ENCODE measurements around the gene POPDC3.

Gene POPDC3

DNA sequence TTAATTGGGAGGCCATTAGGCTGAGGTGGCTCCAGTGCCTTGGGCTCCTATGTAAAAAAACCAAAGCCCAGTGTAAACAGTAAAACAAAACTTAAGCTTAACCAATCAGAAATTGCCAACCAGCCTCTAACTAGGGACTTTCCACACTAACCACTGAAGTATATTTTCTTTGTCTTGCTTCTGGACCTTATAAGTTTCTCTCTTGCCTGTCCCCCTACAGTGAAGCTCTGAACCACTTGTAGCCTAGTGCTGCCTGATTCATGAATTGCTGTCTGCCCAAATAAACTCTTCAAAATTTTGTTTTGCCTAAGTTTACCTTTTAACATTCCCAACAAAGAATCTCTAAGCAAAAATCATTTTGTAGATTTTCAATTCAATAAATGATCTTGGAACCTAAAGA is 28.2 kb downstream of the POPDC3 start:
- no peak for DNase-seq (ENCODE audit: low read depth in 2 of 2)

DNA sequence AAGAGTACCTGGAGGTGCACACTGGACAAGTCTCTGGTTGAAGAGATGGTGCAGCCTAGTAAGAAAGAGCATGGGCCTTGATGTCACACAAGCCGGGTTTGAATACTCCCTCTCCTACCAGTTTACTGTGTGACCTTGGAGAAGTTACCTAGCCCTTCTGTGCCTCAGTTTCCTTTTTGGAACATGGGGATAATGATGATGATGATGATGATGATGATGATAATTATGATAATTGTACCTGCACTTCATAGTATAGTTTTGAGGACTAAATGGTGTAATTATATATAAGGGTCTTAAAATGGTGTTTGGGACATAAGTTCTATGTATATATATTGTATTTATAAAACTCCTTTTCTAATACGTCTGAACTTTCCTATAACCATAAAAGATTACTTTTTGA is 41.7 kb downstream of the POPDC3 start:
- no peak for DNase-seq (ENCODE audit: low read depth in 2 of 2)

DNA sequence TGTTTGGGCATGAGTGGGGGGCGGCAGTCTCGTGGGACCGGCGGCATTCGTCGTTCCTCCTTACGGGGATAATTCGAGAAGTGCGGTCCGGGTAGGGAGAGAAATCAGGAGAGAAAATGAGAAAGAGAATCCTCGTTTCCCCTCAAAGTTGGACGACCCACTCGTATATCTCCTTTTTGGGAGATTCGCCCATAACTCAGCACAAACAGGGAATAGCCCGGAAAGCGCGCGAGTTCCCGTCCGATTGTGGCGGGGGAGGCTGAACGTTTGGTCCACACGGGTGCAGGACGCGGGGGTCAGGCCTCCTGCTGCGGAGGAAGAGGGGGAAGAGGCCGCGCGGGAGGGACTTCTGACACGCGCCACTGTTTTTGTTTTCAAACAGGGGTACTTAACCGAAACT is 42.4 kb downstream of the POPDC3 start:
- DNase-seq (ENCODE audit: low read depth in 2 of 2) = no peak

DNA sequence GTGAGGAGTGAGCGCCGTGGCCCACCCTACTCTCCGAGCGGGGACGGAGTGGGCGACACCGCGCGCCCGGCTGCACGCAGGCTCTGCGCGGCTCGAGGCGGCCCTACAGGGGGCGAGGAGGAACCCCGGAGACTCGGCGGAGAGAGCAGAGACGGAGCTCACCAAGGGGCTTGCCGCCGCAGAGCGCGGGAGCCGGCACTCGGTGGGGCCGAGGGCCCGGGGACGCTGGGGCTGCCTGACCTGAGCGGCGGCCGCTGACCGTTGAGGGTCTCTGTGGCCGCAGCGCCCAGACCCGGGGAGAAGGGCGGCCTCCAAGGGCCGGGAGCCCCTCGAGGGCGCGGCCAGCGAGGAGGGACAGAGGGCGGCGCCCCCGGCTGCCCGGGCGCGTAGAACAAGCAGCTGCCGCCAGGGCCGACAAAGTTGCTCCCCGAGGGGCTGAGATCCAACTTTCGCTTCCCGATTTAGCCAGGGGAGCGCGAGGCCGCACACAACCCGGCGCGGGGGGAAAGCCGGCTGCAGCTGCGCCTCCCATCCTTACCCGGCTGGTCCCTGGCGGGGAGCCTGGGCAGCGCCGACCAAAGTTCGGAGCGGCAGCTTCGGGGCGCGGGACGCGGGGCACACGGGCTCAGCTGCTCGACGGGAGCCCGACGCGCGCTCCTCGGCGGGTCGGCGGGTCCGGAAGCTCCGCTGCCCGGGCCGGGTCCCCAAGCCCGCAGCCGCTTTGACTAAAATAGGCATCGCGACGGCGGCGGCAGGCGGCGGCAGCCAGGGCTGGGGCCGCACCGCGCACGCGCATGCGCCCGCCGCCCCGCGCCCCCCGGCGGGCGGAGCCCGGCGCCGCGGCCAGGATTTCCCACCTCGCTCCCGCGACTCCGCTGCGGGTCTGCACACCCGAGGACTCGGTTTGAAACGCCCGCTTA is 43.1 kb downstream of the POPDC3 start:
- no peak for DNase-seq (ENCODE audit: low read depth in 2 of 2)

DNA sequence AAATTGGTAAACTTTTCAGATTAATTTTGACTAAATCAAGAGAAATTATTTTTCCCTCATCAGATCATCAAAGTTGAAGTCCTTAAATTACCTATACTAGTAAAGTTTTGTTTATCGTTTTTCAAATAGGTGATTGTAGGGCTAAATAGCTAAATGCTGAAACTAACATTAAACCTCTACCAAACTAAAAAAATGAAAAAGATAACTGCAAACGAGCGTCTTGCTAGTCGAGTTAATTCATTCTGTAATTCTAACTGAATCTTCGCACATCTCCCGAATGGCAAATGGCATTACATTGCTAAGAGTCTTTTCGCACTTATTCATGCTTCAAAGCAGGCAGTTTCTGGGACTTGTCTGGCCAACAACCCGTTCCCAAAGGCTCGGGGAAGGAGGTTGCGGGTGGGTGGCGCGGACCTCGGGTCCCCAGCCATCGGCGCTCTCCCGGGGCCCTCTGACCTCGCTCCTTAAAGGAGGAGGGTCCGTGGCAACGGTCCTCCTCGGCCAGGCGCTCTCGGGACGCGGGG is 43.8 kb downstream of the POPDC3 start:
- no peak for DNase-seq (ENCODE audit: low read depth in 2 of 2)

DNA sequence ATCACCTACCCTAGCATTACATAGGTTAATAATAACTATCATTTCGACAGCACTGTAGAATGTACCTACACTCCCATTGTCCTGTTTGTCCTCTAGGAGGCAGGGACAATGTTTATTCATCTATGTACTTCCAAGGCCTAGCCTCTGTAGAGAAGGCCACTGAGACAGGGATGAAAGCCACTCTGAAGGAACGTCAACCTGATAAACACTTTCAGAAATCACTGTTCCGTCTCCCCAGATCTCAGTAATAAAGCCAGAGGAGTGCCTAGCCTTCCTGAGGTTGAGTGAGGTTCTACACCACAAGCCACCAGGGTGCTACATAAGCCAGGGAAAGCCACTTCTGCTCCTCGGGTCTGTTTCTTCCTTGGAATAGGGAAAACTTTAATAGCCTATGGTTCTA is 44.8 kb downstream of the POPDC3 start:
- no peak for DNase-seq (ENCODE audit: low read depth in 2 of 2)

DNA sequence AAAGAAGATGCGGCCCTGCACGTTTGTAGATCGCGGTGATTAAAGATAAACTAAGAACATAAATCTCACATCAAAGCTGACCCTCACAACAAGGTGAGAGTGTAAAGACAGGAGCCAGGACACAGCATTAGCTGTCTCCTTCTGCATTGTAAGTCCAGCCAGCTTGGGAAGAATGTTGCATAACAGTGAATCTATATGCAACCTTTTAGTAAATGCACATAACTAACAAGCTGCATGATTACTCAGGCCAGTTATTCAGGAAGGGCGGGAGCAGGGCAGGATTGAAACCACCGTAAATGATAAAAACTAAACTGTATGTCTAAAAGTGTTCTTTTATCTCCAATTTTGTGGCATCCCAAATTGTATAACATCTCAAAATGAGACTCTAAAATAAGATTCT is 57.1 kb downstream of the POPDC3 start:
- DNase-seq (ENCODE audit: low read depth in 2 of 2) = no peak

DNA sequence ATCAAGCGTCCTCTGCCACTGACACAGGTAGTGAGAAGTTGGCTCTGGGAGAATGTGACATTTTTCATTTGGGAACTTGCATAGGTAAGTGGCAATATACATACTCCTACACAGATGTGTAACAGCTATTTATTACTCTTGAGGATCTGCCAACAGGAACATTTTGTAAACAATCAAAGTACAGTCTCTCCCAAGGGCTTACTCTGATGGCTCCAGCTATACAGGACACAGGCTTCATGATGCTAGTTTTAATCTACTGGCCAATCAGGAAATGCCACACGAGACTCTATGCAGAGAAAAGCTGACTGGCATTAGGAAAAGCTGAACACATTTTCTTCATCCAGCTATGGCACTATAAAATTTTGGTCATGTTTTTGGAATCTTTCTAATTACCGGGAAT is 57.8 kb downstream of the POPDC3 start:
- no peak for DNase-seq (ENCODE audit: low read depth in 2 of 2)

DNA sequence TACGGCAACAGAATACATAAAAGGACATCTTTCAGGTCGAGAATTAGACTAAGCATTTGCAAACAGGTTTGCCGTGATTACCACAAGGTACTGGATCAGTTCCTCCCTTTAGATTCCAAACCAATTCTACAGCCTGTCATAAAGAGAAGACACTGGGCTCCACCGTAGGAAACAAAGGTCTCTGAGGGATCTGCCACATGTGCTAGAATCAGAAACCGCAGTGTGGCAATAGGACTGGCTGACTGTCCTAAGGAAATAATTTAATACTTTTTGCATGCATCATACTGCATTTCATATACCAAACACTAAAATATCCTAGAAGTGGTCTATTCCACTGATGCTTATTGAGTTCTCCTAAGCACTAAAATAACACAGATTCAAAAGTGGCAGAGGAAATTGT is 59.2 kb downstream of the POPDC3 start:
- no peak for DNase-seq (ENCODE audit: low read depth in 2 of 2)

DNA sequence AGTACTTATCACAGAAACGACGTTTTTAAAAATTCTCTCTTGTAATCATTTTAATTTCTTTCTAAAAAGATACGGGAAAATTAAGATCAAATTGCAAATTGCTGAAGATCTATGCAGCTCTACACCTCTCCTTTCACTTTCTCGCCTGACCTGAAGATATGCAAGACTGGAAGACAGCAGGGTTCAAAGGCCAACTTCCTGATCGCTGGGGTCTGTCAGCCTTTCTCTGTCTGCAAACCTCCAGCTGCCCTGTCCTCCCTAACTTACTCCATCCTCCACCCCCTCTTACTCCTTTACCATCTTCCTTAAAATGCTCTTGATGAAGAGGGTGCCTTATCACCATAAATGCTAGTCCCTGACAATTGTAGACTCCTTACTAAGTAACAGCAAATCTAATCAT is 63.7 kb downstream of the POPDC3 start:
- DNase-seq (ENCODE audit: low read depth in 2 of 2) = no peak

DNA sequence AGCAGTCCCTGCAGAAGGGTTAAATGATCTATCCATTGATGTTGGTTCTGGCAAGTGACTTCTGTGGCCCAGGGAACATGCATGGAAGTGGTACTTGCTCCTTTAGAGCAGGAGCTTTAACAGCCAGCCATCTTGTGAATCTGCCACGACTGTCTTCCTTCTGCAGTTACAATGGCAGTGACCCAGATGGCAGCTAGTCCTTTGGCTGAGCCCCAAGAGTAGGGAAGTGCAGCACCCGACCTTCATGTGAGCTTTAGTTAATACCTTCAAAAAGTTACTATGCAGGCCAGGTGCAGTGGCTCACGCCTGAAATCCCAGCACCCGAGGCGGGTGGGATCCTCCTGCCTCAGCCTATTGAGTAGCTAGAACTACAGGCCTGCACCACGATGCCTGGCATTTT is 66.4 kb downstream of the POPDC3 start:
- DNase-seq (ENCODE audit: low read depth in 2 of 2) = no peak

DNA sequence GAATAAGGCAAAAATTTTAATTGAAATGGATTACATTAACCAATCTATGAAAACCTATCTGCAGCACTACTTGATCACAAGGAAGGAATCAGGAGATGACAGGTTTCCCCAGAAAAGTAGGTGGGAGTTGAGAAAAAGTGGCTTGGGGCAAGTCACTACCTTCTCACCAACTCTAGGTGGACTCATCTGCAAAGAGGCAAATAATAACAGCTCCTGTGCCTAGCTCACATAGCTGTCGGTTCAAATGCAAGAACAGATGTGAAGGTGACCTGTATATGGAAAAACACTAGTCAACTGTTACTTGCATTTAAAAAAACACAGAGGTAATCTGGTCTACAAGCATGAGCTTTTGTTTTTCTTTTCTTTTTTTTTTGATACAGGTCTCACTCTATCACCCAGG is 67.2 kb downstream of the POPDC3 start:
- no peak for DNase-seq (ENCODE audit: low read depth in 2 of 2)

DNA sequence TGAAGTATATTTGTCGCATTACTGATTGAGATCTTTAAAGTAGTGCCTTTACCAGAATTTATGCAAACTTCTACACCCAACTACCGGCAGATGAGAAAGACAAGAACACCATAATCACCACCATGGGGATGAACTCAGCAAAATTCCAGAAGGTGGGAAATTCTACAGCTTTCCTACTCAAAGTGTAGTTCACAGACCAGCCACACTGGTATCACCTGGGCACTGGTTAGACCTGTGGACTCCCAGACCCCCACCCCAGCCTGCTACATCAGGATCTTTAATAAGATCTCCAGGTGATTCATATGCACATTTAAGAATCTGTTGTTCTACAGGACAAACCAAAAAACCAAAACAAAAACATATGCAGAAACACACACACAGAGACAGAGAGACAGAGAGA is 67.9 kb downstream of the POPDC3 start:
- DNase-seq (ENCODE audit: low read depth in 2 of 2) = no peak

DNA sequence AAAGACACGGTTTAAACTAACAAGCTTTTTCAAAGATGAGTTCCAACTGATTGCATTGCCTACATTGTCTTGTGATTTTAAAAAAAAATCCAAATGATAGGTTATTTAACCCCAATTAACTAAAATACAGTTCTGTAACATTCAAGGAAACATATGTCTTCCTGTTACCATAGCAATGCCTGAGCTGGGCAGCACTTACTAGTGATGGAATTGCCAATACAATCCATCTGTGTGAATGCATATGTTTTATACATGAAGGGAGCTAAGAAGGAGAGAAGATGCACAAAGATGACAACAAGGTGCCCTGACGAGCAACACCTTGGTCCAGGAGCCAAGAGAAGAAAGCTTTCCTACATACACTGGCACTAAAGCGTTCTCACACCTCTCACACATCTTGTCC is 68.7 kb downstream of the POPDC3 start:
- DNase-seq (ENCODE audit: low read depth in 2 of 2) = no peak

DNA sequence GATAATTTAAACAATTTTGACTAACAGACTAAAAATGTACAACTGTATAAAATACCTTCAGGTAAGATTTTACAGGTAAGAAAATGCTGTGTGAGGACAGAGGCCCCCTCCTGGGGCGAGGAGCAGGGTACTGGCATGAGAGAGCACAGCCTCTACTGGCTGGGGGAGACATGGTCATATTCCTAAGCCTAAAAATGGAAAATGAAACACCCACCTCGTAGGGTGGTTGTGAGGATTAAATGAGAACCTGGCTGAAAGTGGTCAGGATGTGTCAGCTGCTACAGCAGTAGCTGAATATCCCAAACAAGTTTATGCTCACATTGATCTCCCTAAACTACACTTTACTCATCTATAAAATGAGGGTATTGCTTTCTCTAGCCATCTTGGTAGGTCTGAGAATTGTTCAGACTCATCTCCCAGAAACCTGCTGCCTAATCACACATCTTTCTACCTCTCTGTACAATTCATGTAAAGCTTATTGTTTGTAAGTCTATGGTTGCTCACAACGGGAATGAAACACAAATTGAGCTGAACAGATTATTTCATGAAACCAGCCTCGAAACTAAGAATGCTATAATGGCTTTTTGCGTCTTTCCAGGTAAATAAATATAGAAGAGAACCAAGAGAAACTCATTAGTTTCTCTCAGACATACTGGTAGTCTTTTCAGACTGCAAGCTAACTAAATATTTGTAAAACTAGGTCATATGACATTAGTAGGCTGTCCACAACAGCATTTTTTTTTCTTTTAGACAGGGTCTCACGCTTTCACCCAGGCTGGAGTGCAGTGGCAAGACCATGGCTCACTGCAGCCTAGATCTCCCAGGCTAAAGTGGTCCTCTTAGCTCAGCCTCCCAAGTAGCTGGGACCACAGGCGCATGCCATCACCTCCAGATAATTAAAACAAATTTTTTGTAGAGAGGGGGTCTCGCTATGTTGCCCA is 69.6 kb downstream of the POPDC3 start:
- DNase-seq (ENCODE audit: low read depth in 2 of 2) = no peak

DNA sequence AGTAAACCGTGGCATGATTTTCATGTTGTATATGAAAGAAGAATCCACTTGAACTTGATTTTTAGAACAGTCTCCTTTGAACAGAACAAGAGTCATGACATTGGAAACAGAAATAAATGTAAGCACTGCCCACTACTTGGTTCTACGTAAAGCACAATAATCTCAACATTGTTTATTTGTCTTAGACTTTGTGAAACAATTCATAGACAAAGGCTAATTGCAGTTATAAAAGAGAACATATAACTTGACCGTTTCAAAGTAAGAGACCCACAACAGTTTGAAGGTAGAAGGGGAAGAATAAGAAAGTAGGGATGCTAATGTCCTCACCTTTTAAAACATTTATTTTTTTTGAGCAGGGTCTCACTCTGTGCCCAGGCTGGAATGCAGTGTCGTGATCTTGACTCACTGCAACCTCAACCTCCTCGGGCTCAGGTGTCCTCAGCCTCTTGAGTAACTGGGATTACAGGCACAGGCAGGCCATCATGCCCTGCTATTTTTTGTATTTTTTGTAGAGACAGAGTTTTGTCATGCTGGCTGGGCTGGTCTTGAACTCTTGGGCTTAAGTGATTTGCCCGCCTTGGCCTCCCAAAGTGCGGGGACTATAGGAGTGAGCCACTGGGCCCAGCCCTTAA is 71.1 kb downstream of the POPDC3 start:
- no peak for DNase-seq (ENCODE audit: low read depth in 2 of 2)
